Amniotic epithelial cell (primary cell): ENCODE measurements around the gene CLEC2L.
A peak's percentile ranks its signal among the peaks of the same experiment; 100 is the strongest.

Experiments
- DNase-seq: peaks from one replicate; pipeline ENCODE4 v3.0.0-alpha.2; 2010; ENCODE audit warnings: low read depth

CLEC2L gene

GRCh38 chr7:139575338-139575680 lies 51.8 kb downstream of the CLEC2L start:
- DNase-seq = no peak

- DNase-seq = no peak
Observed at GRCh38 chr7:139576179-139576973, 52.9 kb downstream of the CLEC2L start.

- no peak for DNase-seq
Observed at GRCh38 chr7:139580435-139580834, 57.0 kb downstream of the CLEC2L start.

- DNase-seq = no peak
Observed at GRCh38 chr7:139582130-139582650, 58.7 kb downstream of the CLEC2L start.

GRCh38 chr7:139582671-139583155 lies 59.2 kb downstream of the CLEC2L start:
- DNase-seq = no peak

GRCh38 chr7:139583826-139584553 lies 60.5 kb downstream of the CLEC2L start:
- no peak for DNase-seq

- no peak for DNase-seq
Observed at GRCh38 chr7:139585042-139585441, 61.6 kb downstream of the CLEC2L start.

- no peak for DNase-seq
Observed at GRCh38 chr7:139586286-139586685, 62.8 kb downstream of the CLEC2L start.

GRCh38 chr7:139587535-139587934 lies 64.0 kb downstream of the CLEC2L start:
- no peak for DNase-seq

- DNase-seq = peak; percentile 95
Observed at GRCh38 chr7:139588632-139589031, 65.1 kb downstream of the CLEC2L start.

GRCh38 chr7:139589474-139589873 lies 66.0 kb downstream of the CLEC2L start:
- peak; percentile 11 for DNase-seq

- DNase-seq = peak; percentile 50
Observed at GRCh38 chr7:139591550-139592195, 68.2 kb downstream of the CLEC2L start.

GRCh38 chr7:139592801-139593461 lies 69.4 kb downstream of the CLEC2L start:
- no peak for DNase-seq

GRCh38 chr7:139594090-139594489 lies 70.6 kb downstream of the CLEC2L start:
- no peak for DNase-seq
